Esophagus muscularis mucosa (tissue), 3 donors: Measurements from ENCODE around the gene MYCBP2.

ENCODE experiments used
- CTCF ChIP-seq, 3 experiments: fragments of 200-600 bp in 2 of 3; fragments of 450-650 bp in 1 of 3; sonication (generic) in 2 of 3; IDR thresholded peaks; one replicate each; pipeline ENCODE4 v1.5.1; 2017 to 2019; ENCODE audit warnings: antibody characterized with exemption in 3 of 3, mild to moderate bottlenecking in 2 of 3, moderate library complexity in 1 of 3
- POLR2A ChIP-seq: fragments of 450-650 bp; IDR thresholded peaks from one replicate; pipeline ENCODE4 v1.6.1; 2017; ENCODE audit warnings: antibody characterized with exemption, moderate library complexity, mild to moderate bottlenecking, low read depth

- TF ChIP-seq CTCF (IDR thresholded peaks at IDR 0.05), result no peak
- TF ChIP-seq POLR2A, result no peak
These were observed 295.1 kb downstream of the MYCBP2 start for GRCh38 chr13:77031656-77032243.
